PFSK-1 (cell line): Measurements from ENCODE around the gene TASP1.

Experiments
- FOXP2 ChIP-seq: optimal IDR thresholded peaks from 2 replicates; pipeline ENCODE3; 2011; ENCODE audit warnings: borderline replicate concordance, control low read depth, inconsistent platforms; ENCODE audit not compliant: insufficient read depth; ENCODE audit errors: extremely low read length, extremely low read depth
- POLR2AphosphoS5 ChIP-seq: IDR thresholded peaks from 2 replicates; pipeline ENCODE4 v1.6.1; 2012; ENCODE audit warnings: low read depth, mild to moderate bottlenecking, control low read depth, low read length, moderate library complexity
- SIN3A ChIP-seq: IDR thresholded peaks from 2 replicates; pipeline ENCODE4 v1.6.1; 2012; ENCODE audit warnings: mild to moderate bottlenecking, low read length, moderate library complexity, borderline replicate concordance; ENCODE audit not compliant: insufficient read depth
- TAF1 ChIP-seq: IDR thresholded peaks from 2 replicates; pipeline ENCODE4 v1.6.1; 2012; ENCODE audit warnings: low read length, control low read depth, borderline replicate concordance; ENCODE audit not compliant: insufficient read depth
- TF ChIP-seq, protein P1 (sequence below), 2 experiments: IDR thresholded peaks; 2 replicates each; pipeline versions ENCODE4 v1.6.1 to v1.8.0; 2011 to 2012; ENCODE audit warnings: low read depth in 2 of 2, low read length in 2 of 2, control low read depth in 1 of 2, inconsistent platforms in 1 of 2, mild to moderate bottlenecking in 1 of 2, moderate library complexity in 1 of 2; ENCODE audit not compliant: insufficient read depth in 1 of 2

DNA sequence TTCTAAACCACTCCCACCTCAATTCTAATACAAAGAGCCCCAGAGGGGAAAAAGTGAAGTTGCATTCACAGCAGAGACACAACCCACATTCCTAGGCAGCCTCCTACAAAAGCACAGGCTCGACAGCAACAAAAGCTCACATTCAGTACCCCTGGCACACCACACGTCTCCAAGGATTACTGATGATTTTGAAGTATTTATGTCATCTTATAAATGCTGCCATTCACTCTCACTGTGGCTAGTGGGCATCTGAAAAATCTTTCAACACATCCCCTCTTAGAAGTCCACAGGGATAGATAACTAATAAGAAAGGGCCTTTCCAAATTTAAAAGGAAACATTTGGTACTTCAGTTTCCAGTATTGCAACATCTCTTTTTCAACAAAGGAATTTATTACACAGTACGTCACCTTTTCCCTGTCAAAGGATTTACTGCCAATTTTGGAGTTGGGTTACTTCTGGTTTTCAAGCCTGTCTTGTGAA, 146.7 kb downstream of the TASP1 start:
- TF ChIP-seq POLR2AphosphoS5 (no peak), TAF1 (no peak), SIN3A (no peak), FOXP2 (no peak)
- TF ChIP-seq, protein P1, sequence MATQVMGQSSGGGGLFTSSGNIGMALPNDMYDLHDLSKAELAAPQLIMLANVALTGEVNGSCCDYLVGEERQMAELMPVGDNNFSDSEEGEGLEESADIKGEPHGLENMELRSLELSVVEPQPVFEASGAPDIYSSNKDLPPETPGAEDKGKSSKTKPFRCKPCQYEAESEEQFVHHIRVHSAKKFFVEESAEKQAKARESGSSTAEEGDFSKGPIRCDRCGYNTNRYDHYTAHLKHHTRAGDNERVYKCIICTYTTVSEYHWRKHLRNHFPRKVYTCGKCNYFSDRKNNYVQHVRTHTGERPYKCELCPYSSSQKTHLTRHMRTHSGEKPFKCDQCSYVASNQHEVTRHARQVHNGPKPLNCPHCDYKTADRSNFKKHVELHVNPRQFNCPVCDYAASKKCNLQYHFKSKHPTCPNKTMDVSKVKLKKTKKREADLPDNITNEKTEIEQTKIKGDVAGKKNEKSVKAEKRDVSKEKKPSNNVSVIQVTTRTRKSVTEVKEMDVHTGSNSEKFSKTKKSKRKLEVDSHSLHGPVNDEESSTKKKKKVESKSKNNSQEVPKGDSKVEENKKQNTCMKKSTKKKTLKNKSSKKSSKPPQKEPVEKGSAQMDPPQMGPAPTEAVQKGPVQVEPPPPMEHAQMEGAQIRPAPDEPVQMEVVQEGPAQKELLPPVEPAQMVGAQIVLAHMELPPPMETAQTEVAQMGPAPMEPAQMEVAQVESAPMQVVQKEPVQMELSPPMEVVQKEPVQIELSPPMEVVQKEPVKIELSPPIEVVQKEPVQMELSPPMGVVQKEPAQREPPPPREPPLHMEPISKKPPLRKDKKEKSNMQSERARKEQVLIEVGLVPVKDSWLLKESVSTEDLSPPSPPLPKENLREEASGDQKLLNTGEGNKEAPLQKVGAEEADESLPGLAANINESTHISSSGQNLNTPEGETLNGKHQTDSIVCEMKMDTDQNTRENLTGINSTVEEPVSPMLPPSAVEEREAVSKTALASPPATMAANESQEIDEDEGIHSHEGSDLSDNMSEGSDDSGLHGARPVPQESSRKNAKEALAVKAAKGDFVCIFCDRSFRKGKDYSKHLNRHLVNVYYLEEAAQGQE (IDR thresholded peaks at IDR 0.05; ENCODE audit: insufficient read depth in 1 of 2, low read depth in 2 of 2, low read length in 2 of 2), result no peak
